HG03175 (cell line): ENCODE measurements around the gene MPP3.
"Not testable (repeated sequence)": the region's sequence is repeated elsewhere in the genome, so short reads cannot be mapped to it uniquely, and the experiment has no call there.

Experiments used
- ATAC-seq: cut with Tn5 transposase; IDR thresholded peaks from one replicate; pipeline ENCODE4 v1.9.1; 2021; ENCODE audit warnings: mild to moderate bottlenecking, moderate library complexity; ENCODE audit not compliant: unreplicated experiment

The MPP3 gene

GRCh38 chr17:43860927-43861622, 28.1 kb upstream of the MPP3 start:
- no peak for ATAC-seq

GRCh38 chr17:43860077-43860725, 27.3 kb upstream of the MPP3 start:
- ATAC-seq: no peak

GRCh38 chr17:43857957-43858600, 25.1 kb upstream of the MPP3 start:
- ATAC-seq: no peak

GRCh38 chr17:43857141-43857540, 24.2 kb upstream of the MPP3 start:
- no peak for ATAC-seq

GRCh38 chr17:43856141-43856540, 23.2 kb upstream of the MPP3 start:
- ATAC-seq: no peak

GRCh38 chr17:43855061-43855460, 22.1 kb upstream of the MPP3 start:
- no peak for ATAC-seq

- no peak for ATAC-seq
Measured at GRCh38 chr17:43854498-43854897, 21.6 kb upstream of the MPP3 start.

- ATAC-seq: no peak
Measured at GRCh38 chr17:43853546-43853945, 20.6 kb upstream of the MPP3 start.

GRCh38 chr17:43852571-43852970, 19.6 kb upstream of the MPP3 start:
- no peak for ATAC-seq

- ATAC-seq: no peak
Measured at GRCh38 chr17:43849116-43849515, 16.2 kb upstream of the MPP3 start.

GRCh38 chr17:43848601-43849000, 15.7 kb upstream of the MPP3 start:
- no peak for ATAC-seq

GRCh38 chr17:43846963-43847371, 14.0 kb upstream of the MPP3 start, which contains the start of gene CD300LG:
Gene CD300LG, plus strand, starts transcription at chr17:43847176. Its CDS starts 41 bp downstream, at chr17:43847217.
- no peak for ATAC-seq

GRCh38 chr17:43846221-43846712, 13.3 kb upstream of the MPP3 start:
- ATAC-seq: no peak

GRCh38 chr17:43845766-43846165, 12.8 kb upstream of the MPP3 start:
- no peak for ATAC-seq

- no peak for ATAC-seq
Measured at GRCh38 chr17:43844241-43844640, 11.3 kb upstream of the MPP3 start.

- ATAC-seq: no peak
Measured at GRCh38 chr17:43842975-43843325, 10.0 kb upstream of the MPP3 start.

GRCh38 chr17:43842091-43842974, 9.4 kb upstream of the MPP3 start:
- not testable (repeated sequence) for ATAC-seq

- ATAC-seq: no peak
Measured at GRCh38 chr17:43841282-43841681, 8.3 kb upstream of the MPP3 start.

- ATAC-seq: no peak
Measured at GRCh38 chr17:43840814-43841213, 7.9 kb upstream of the MPP3 start.

- no peak for ATAC-seq
Measured at GRCh38 chr17:43839670-43840108, 6.7 kb upstream of the MPP3 start.

GRCh38 chr17:43834106-43834505, 1.2 kb upstream of the MPP3 start:
- ATAC-seq: no peak
